Peyer's patch (tissue), 4 donors: ENCODE measurements around the gene NLGN1.

Source experiments
- CTCF ChIP-seq, 6 experiments: fragments of 450-650 bp in 4 of 6; fragments of 200-600 bp in 2 of 6; sonication (generic) in 1 of 6; IDR thresholded peaks; one replicate each; pipeline ENCODE4 v1.5.1; 2017 to 2019; ENCODE audit warnings: antibody characterized with exemption in 6 of 6, mild to moderate bottlenecking in 3 of 6, moderate library complexity in 1 of 6
- POLR2A ChIP-seq, 2 donors: fragments of 450-650 bp; IDR thresholded peaks; one replicate each; pipeline ENCODE4 v1.5.1; 2017; ENCODE audit warnings: antibody characterized with exemption in 2 of 2, mild to moderate bottlenecking in 2 of 2, moderate library complexity in 2 of 2

GRCh38 chr3:174062923-174063322 is 665.4 kb downstream of the NLGN1 start:
- TF ChIP-seq CTCF (IDR thresholded peaks at IDR 0.05) (no peak), POLR2A (IDR thresholded peaks at IDR 0.05) (no peak)
